DMS53 treated with DMSO at 0.1 percent for 48 hours (cell line): ENCODE results near the gene PERP.
A peak's percentile ranks its signal among the peaks of the same experiment; 100 is the strongest.
"Not testable (repeated sequence)": the region's sequence is repeated elsewhere in the genome, so short reads cannot be mapped to it uniquely, and the experiment has no call there.

Source experiments
- DNase-seq: peaks from one replicate; lab custom pipeline; 2025; ENCODE audit not compliant: unreplicated experiment; lab: John Stamatoyannopoulos, UW

The PERP gene

GRCh38 chr6:138105880-138106664 lies 1.1 kb downstream of the PERP start:
- no peak for DNase-seq

DNA sequence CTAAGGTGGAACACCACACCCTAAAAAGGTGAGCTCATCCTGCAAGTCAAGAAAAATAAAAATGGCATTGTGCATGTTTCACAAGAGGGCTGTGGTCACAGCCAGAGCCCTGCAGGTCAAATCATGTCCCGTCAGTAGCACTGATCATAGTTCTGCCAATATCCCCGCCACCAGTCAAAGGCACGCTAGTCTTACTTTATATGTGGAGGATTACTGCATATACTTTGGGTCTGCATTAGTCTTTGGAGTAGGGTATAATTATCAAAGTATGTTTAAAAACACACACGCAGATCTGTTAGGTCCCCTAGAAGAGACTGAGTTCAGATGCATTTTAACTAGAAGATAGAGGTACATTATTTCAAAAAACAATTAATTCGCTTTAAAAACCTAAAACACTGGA lies 1.8 kb downstream of the PERP start:
- DNase-seq: no peak

- DNase-seq: no peak
Measured at GRCh38 chr6:138104618-138105213, 2.5 kb downstream of the PERP start.

DNA sequence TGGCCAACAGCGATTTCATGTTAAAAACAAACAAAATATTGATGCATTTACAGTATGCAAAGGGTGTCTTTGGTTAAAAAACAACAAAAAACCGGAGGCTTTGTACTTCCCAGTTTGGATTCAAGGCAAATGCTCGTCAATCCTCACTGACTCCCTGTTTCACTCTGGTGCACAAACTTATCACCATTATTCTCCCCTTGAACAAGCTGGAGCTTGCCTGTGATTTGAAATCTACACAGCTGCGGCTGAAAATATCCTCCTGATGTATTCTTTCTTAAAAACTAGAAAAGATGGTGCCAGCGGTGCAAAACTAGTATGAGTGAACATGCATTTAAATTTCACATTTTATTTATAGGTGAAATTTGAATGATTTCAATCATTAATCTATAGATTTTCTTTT lies 3.3 kb downstream of the PERP start:
- DNase-seq: no peak

DNA sequence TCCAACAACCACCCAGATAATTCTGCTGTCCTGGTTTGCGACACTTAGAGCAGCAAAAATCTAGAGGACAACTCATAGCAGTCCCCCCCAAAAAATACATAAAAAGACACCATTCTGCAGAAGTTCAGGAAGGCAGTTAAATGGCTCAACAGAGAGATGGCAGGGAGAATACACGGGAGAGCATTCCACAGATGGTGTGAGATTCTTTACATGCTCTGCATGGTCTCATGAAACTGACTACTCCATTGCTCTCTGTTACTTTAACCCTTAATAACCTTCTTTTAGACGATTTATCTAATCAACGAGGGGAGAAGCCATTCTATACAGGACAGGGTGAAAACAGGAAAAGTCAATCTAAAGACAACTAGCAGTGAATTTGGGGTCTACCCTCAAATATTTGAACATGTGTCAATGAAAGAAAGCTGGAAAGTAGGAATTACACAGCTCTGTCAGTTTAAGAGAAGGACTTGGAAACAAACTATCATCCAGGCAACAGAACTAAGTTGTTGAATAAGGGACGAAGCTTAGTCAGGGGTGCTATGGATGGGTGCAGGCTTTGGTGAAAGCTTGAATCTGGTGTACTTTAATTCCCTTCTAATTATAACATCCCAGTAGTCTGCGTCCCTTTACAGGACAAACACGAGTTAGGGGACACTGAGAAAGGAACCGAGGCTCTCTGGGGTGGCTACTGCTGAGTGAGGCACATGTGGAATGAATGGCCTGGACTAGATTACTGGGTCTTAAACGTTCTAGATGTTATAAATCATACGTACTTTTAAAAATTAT lies 5.1 kb downstream of the PERP start:
- no peak for DNase-seq

DNA sequence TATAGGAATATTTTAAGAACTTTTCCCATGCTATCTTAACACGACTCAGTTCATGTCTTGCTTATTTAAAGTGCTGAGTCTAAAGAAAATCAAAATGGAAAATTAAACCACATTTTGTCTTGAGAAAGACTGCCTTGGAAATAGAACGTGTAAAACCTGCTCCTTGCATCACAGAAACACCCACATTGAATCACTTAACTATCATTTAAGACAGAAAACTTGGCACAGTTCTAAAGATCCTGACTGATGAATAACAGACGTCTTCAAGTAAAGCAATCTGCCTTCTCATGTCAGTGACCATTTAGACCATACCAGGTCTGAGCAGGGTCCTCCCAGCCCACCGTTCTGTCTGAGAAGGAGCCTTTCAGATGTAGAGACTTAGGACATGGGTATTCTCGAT lies 7.4 kb downstream of the PERP start:
- no peak for DNase-seq

DNA sequence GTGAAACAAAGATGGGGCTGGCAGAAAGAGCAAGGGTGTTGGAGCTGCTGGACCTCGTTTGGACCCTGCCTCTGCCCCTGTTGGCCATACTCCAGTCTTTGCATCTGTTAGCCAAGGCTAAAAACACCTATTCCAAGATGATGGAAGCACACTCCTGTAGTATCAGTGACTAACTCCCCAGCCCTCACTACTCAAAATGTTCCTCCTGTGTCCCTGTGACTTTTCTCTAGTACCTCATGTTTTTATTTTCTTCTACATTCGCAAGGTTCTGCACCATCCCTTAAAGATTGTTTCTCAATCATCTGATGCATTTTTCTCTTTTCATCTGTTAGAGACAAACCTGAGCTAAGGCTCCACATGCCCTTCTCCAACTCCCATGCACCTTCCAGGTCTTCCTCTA lies 8.9 kb downstream of the PERP start:
- DNase-seq: no peak

GRCh38 chr6:138094260-138094659 lies 13.0 kb downstream of the PERP start:
- DNase-seq: no peak

- DNase-seq: no peak
Measured at GRCh38 chr6:138093632-138094031, 13.6 kb downstream of the PERP start.

- no peak for DNase-seq
Measured at GRCh38 chr6:138092686-138093085, 14.5 kb downstream of the PERP start.

- no peak for DNase-seq
Measured at GRCh38 chr6:138089325-138089724, 17.9 kb downstream of the PERP start.

- peak; percentile 35 for DNase-seq
Measured at GRCh38 chr6:138088326-138088762, 18.9 kb downstream of the PERP start.

DNA sequence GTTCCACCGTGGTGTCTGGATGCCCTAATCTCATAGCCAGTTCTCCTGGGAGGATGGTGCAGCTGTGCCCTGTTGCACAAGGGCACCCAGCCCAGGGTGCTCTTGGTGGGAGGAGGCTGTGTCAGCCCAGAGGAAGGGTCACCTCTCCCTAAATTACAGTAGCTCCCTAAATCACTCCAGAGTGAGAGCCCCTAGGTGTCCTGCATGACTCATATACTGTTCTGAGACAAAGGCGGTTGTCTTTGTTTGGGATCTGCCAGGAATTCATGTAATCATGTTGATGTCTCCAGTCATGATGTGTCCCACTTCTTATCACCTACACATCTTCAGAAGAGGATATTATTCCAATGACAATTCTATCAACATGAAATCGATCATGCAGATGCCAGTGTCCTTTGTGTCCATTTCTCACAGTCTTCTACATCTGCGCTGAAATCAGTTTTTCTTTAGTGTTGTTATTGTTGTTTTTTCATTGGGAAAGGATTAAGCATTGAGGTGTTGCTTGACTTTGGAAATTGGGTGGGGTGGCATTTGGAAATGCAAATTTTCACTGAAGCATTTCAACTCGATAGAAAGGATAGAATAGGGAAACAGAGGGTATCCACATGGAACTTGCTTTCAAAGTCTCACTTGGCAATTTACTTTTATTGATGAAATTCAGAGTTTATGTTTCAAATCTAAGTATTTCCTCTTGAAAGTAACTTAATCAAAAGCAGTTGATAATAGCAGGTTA lies 19.5 kb downstream of the PERP start:
- no peak for DNase-seq

DNA sequence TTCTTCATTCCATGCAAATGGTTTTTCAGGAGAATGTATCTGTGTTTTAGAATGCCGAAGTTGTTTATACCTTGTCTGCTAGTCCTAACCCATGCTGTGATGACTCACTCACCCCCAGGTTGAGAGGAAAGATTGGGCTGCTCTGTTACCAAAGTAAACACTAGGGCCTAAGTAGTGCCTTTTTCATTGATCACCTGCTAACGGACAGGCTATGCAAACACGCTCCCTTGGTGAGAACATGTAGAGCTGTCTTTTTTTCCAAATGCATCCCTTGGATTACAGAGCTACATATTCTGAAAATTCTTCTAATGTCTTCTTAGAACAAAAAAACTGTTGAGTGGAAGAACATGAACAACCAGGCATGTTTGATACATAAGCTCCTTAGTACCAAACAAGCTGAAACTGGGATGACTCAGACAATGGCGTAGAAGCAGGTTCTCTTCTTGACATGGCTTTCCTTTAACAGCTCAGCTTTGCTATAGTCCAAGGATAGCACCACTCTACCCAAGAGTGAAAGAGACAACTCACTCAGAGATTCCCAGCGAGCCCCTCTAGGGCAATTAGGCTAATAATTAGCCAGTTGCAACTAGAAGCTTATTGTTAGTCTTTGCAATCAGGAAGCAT lies 20.5 kb downstream of the PERP start:
- DNase-seq: peak; percentile 80

DNA sequence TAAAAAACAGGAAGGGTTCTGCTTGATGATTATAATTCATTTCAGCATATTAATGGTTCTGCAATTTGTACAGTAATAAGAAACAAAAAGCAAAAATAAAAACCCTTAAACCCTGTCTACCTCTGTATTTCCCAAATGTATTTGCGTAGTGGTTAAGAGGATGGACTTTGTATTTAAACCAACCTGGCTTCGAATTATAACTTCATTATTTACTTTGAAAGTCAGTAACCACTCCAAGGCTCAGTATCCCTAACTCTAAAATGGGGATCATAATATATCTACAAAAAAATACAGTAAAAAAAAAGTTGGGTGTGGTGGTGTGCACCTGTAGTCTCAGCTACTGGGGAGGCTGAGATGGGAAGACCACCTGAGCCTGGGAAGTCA lies 21.4 kb downstream of the PERP start:
- no peak for DNase-seq

GRCh38 chr6:138084904-138085838 lies 22.0 kb downstream of the PERP start:
- DNase-seq: no peak

DNA sequence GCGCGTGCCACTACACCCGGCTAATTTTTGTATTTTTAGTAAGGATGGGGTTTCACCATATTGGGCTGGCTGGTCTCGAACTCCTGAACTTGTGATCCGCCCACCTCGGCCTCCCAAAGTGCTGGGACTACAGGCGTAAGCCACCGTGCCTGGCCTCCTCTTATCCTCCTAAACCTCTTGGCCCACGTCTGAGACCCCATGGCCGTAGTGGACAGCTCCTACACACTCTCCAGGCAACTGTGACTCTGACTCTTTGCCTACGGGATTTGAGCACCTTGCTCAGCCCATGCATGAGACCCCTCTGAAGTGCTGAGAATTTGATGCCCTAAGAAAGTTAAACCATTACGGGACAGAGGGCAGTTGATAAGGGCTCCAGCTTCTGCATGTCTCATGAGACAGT lies 25.0 kb downstream of the PERP start:
- no peak for DNase-seq

- not testable (repeated sequence) for DNase-seq
Measured at GRCh38 chr6:138079556-138079955, 27.7 kb downstream of the PERP start.

DNA sequence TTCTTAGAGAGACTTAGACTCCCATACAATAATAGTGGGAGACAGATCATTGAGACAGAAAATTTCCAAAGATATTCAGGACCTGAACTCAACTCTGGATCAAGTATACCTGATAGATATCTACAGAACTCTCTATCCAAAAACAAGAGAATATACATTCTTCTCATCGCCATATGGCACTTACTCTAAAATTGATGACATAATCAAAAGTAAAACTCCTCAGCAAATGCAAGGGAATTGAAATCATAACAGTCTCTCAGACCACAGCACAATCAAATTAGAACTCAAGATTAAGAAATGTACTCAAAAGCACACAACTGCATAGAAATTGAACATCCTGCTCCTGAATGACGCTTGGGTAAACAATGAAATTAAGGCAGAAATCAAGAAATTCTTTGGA lies 28.7 kb downstream of the PERP start:
- DNase-seq: no peak

DNA sequence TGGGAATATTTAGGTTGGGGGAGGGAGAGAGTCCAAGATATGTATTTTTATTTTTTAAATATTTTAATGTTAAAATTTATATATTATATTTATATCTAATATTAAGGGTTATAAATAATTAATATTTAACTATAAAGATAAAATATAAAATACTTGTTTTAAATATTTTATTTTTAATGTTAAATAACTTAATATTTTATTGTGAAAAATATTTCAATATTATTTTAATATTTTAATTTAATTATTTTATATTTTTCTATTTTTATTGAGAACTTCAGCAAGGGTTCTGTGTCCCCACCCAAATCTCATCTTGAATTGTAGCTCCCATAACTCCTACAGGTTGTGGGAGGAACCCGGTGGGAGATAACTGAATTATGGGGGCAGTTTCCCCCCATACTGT lies 34.0 kb downstream of the PERP start:
- no peak for DNase-seq
